H7 (cell line): Measurements from ENCODE around the gene OSBP2. TPM values are rescaled to one million over a fixed set of nuclear protein-coding genes. Genes with fewer than 3 reads are reported as not detected.
"Not testable (repeated sequence)": the region's sequence is repeated elsewhere in the genome, so short reads cannot be mapped to it uniquely, and the experiment has no call there.

ENCODE experiments used
- DNase-seq: peaks from one replicate; pipeline ENCODE4 v3.0.0; 2012
- H3K27me3 ChIP-seq: 2 replicates; pipeline ENCODE4 v1.6.0; 2011; ENCODE audit warnings: mild to moderate bottlenecking, low read length; ENCODE audit not compliant: control insufficient read depth, insufficient read depth
- H3K36me3 ChIP-seq: replicated peaks from 2 replicates; pipeline ENCODE4 v1.5.1; 2011; ENCODE audit warnings: low read length; ENCODE audit not compliant: control insufficient read depth, insufficient read depth
- H3K4me3 ChIP-seq: 2 replicates; pipeline ENCODE4 v1.5.1; 2011; ENCODE audit warnings: low read depth, mild to moderate bottlenecking, control low read depth, low read length, moderate library complexity; ENCODE audit not compliant: insufficient read depth
- total RNA-seq: library from RNA; depleted of rRNA; stranded (reverse); fragments of >200 nt; shearing (Covaris generic); gene quantifications from 2 replicates; pipeline ENCODE4 v1.2.3, GENCODE V29; 2014

The OSBP2 gene
- total RNA-seq, 1 experiment from 2014 or later: 4.7 TPM

GRCh38 chr22:30749849-30750248, 55.2 kb downstream of the OSBP2 start:
- DNase-seq: no peak
- H3K4me3 ChIP-seq: no peak overlapping the region

GRCh38 chr22:30751529-30751928, 56.9 kb downstream of the OSBP2 start:
- no peak for DNase-seq
- H3K27me3 ChIP-seq: no peaks in the 10 kb centered on the region
- H3K36me3 ChIP-seq: no peaks in the 10 kb centered on the region
- no peak overlapping the region for H3K4me3 ChIP-seq

More at GRCh38 chr22:30749849-30750248, 55.2 kb downstream of the OSBP2 start:
- H3K36me3 ChIP-seq: no peaks in the 10 kb centered on the region
- no peaks in the 10 kb centered on the region for H3K27me3 ChIP-seq

GRCh38 chr22:30752771-30753170, 58.1 kb downstream of the OSBP2 start:
- no peaks in the 10 kb centered on the region for H3K36me3 ChIP-seq
- no peaks in the 10 kb centered on the region for H3K27me3 ChIP-seq
- H3K4me3 ChIP-seq: no peak overlapping the region
- DNase-seq: no peak

GRCh38 chr22:30753701-30754100, 59.0 kb downstream of the OSBP2 start:
- no peak for DNase-seq
- H3K27me3 ChIP-seq: no peaks in the 10 kb centered on the region
- no peak overlapping the region for H3K4me3 ChIP-seq
- no peaks in the 10 kb centered on the region for H3K36me3 ChIP-seq

GRCh38 chr22:30754521-30754920, 59.8 kb downstream of the OSBP2 start:
- DNase-seq: no peak
- Histone ChIP-seq H3K4me3 (no peak overlapping the region), H3K36me3 (no peaks in the 10 kb centered on the region), H3K27me3 (no peaks in the 10 kb centered on the region)

GRCh38 chr22:30754971-30755758, 60.5 kb downstream of the OSBP2 start:
- H3K27me3 ChIP-seq: no peaks in the 10 kb centered on the region
- no peaks in the 10 kb centered on the region for H3K36me3 ChIP-seq
- no peak overlapping the region for H3K4me3 ChIP-seq
- peak; percentile 89 for DNase-seq

- no peaks in the 10 kb centered on the region for H3K27me3 ChIP-seq
- H3K36me3 ChIP-seq: no peaks in the 10 kb centered on the region
- DNase-seq: no peak
- H3K4me3 ChIP-seq: no peak overlapping the region
Observed at GRCh38 chr22:30755759-30756124, 61.1 kb downstream of the OSBP2 start.

GRCh38 chr22:30763815-30764673, 69.4 kb downstream of the OSBP2 start:
- Histone ChIP-seq H3K27me3 (no peaks in the 10 kb centered on the region), H3K36me3 (no peaks in the 10 kb centered on the region), H3K4me3 (no peak overlapping the region)
- DNase-seq: peak; percentile 87

- DNase-seq: no peak
- H3K36me3 ChIP-seq: no peaks in the 10 kb centered on the region
- no peak overlapping the region for H3K4me3 ChIP-seq
- no peaks in the 10 kb centered on the region for H3K27me3 ChIP-seq
Observed at GRCh38 chr22:30767661-30768060, 73.0 kb downstream of the OSBP2 start.

- DNase-seq: no peak
- Histone ChIP-seq H3K36me3 (no peaks in the 10 kb centered on the region), H3K4me3 (no peak overlapping the region), H3K27me3 (no peaks in the 10 kb centered on the region)
Observed at GRCh38 chr22:30770716-30771115, 76.0 kb downstream of the OSBP2 start.

GRCh38 chr22:30773919-30774318, 79.2 kb downstream of the OSBP2 start:
- no peak for DNase-seq
- no peak overlapping the region for H3K4me3 ChIP-seq
- no peaks in the 10 kb centered on the region for H3K36me3 ChIP-seq
- no peaks in the 10 kb centered on the region for H3K27me3 ChIP-seq

- no peaks in the 10 kb centered on the region for H3K27me3 ChIP-seq
- H3K4me3 ChIP-seq: no peak overlapping the region
- DNase-seq: no peak
- no peaks in the 10 kb centered on the region for H3K36me3 ChIP-seq
Observed at GRCh38 chr22:30774566-30774965, 79.9 kb downstream of the OSBP2 start.

- no peak for DNase-seq
- H3K36me3 ChIP-seq: no peaks in the 10 kb centered on the region
- no peaks in the 10 kb centered on the region for H3K27me3 ChIP-seq
- no peak overlapping the region for H3K4me3 ChIP-seq
Observed at GRCh38 chr22:30776476-30776875, 81.8 kb downstream of the OSBP2 start.

GRCh38 chr22:30777146-30777545, 82.5 kb downstream of the OSBP2 start:
- not testable (repeated sequence) for H3K36me3 ChIP-seq, DNase-seq, H3K4me3 ChIP-seq, H3K27me3 ChIP-seq

- Histone ChIP-seq H3K36me3 (no peaks in the 10 kb centered on the region), H3K4me3 (no peak overlapping the region), H3K27me3 (no peaks in the 10 kb centered on the region)
- no peak for DNase-seq
Observed at GRCh38 chr22:30777587-30777986, 82.9 kb downstream of the OSBP2 start.
